ENCODE data around the gene NTM. TPM values are rescaled to one million over a fixed set of nuclear protein-coding genes. Genes with fewer than 3 reads are reported as not detected.

NTM gene
- total and polyA plus RNA-seq, 12 donors, result 0.43 to 3.0 (median 1.3) TPM

DNA sequence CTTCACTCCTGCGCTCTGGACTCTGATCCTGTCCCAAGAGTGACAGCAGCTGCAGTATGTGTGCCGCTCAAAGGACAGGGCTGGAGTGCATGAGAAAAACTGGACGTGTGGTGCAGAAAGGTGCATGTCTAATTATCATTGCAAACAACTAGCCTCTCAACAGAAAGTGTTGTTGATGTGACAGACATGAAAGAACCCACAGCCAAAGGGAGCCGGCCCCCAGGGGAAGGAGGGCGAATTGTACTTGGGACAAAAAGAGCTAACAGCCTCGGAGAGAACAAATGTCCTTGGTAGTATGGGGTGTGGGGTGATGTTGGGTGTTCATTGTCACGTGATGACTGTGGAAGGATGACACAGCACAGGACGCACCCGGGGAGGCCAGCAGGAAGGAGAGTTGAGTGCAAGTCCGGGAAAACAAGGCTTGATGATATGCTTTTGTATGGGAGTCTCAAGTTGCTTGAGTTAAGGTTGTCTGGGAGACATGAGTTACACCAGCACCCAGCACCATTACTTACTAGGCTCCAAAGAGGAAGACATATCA lies 325.5 kb downstream of the NTM start:
- Histone ChIP-seq H3K27ac (no peak overlapping the region), H3K4me1 (peaks cover 0 to 9% (median 3%) of the 10 kb centered on the region in 9 donors), H3K27me3 (peaks cover 0 to 51% (median 35%) of the 10 kb centered on the region in 7 donors), H3K9me3 (no peaks in the 10 kb centered on the region), H3K36me3 (no peaks in the 10 kb centered on the region), H3K4me3 (no peak overlapping the region)
- intact Hi-C loops (cut with DNase I), result no loop called here
- WGBS, 2 donors, result 59% methylated on average over 10 of the region's 10 CpGs
- ATAC-seq, result no peak
- TF ChIP-seq, protein P1, sequence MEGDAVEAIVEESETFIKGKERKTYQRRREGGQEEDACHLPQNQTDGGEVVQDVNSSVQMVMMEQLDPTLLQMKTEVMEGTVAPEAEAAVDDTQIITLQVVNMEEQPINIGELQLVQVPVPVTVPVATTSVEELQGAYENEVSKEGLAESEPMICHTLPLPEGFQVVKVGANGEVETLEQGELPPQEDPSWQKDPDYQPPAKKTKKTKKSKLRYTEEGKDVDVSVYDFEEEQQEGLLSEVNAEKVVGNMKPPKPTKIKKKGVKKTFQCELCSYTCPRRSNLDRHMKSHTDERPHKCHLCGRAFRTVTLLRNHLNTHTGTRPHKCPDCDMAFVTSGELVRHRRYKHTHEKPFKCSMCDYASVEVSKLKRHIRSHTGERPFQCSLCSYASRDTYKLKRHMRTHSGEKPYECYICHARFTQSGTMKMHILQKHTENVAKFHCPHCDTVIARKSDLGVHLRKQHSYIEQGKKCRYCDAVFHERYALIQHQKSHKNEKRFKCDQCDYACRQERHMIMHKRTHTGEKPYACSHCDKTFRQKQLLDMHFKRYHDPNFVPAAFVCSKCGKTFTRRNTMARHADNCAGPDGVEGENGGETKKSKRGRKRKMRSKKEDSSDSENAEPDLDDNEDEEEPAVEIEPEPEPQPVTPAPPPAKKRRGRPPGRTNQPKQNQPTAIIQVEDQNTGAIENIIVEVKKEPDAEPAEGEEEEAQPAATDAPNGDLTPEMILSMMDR (IDR thresholded peaks at IDR 0.05), result no peak
- no peak for DNase-seq

GRCh38 chr11:131696690-131697089 lies 326.3 kb downstream of the NTM start:
- no peak overlapping the region for H3K4me3 ChIP-seq
- no peak overlapping the region for H3K27ac ChIP-seq
- H3K36me3 ChIP-seq, result no peaks in the 10 kb centered on the region
- ATAC-seq, result no peak
- no peak for DNase-seq
- H3K9me3 ChIP-seq, result no peaks in the 10 kb centered on the region
- TF ChIP-seq, protein P1 (IDR thresholded peaks at IDR 0.05), result no peak
- WGBS, 2 donors, result 89 to 90% methylated on average over 8 of the region's 8 CpGs
- intact Hi-C loops (cut with DNase I), result no loop called here
- peaks cover 0 to 9% (median 3%) of the 10 kb centered on the region in 9 donors for H3K4me1 ChIP-seq
- peaks cover 0 to 43% (median 28%) of the 10 kb centered on the region in 7 donors for H3K27me3 ChIP-seq

- Histone ChIP-seq H3K4me3 (no peak overlapping the region), H3K9me3 (peaks cover 0 to 43% (median 13%) of the 10 kb centered on the region in 11 donors), H3K27ac (no peak overlapping the region), H3K4me1 (no peaks in the 10 kb centered on the region), H3K36me3 (no peaks in the 10 kb centered on the region), H3K27me3 (peaks cover 0 to 16% (median 7%) of the 10 kb centered on the region in 7 donors)
- TF ChIP-seq, protein P1 (IDR thresholded peaks at IDR 0.05), result no peak
- intact Hi-C loops (cut with DNase I), result no loop called here
- ATAC-seq (no peak), DNase-seq (no peak)
- WGBS, 2 donors, result 81 to 86% methylated on average over 1 of the region's 1 CpG
Observed at GRCh38 chr11:131703311-131703710, 332.9 kb downstream of the NTM start.

- Histone ChIP-seq H3K27me3 (peaks cover 0 to 9% (median 3%) of the 10 kb centered on the region in 7 donors), H3K36me3 (no peaks in the 10 kb centered on the region), H3K27ac (no peak overlapping the region), H3K4me3 (no peak overlapping the region), H3K4me1 (no peaks in the 10 kb centered on the region), H3K9me3 (peaks cover 0 to 43% (median 13%) of the 10 kb centered on the region in 11 donors)
- DNase-seq, result no peak
- WGBS, 2 donors, result 88 to 90% methylated on average over 2 of the region's 2 CpGs
- intact Hi-C loops (cut with DNase I), result no loop called here
- TF ChIP-seq, protein P1 (IDR thresholded peaks at IDR 0.05), result no peak
- ATAC-seq, result no peak
Observed at GRCh38 chr11:131704682-131705081, 334.3 kb downstream of the NTM start.
